Tibial nerve (tissue), 3 donors: ENCODE data around the gene MAP3K19.

Source experiments
- CTCF ChIP-seq, 5 experiments: fragments of 200-600 bp in 3 of 5; fragments of 450-650 bp in 2 of 5; sonication (generic) in 3 of 5; IDR thresholded peaks; one replicate each; pipeline ENCODE4 v1.5.1; 2016 to 2019; ENCODE audit warnings: antibody characterized with exemption in 5 of 5, mild to moderate bottlenecking in 3 of 5, moderate library complexity in 2 of 5
- POLR2A ChIP-seq, 2 donors: fragments of 450-650 bp; IDR thresholded peaks; one replicate each; pipeline ENCODE4 v1.6.1; 2017; ENCODE audit warnings: antibody characterized with exemption in 2 of 2, mild to moderate bottlenecking in 2 of 2, moderate library complexity in 2 of 2

- TF ChIP-seq CTCF (IDR thresholded peaks at IDR 0.05) (no peak), POLR2A (IDR thresholded peaks at IDR 0.05) (no peak)
Observed at GRCh38 chr2:134926231-134926931, 120.9 kb downstream of the MAP3K19 start.
